K562 (cell line): ENCODE results near the gene ERLEC1. TPM values are rescaled to one million over a fixed set of nuclear protein-coding genes. Genes with fewer than 3 reads are reported as not detected.

Experiments
- DPF2 ChIP-seq: fragments of 450-650 bp; IDR thresholded peaks from 2 replicates; pipeline ENCODE4 v1.6.1; 2016
- FOXA3 ChIP-seq, 2 experiments: fragments of 450-650 bp in 1 of 2; sonication (generic) in 1 of 2; formaldehyde crosslinking; IDR thresholded peaks in 1 of 2; conservative IDR thresholded peaks in 1 of 2; 2 replicates each; pipeline versions ENCODE4 v1.4.0 to v1.8.0; 2020 to 2022; ENCODE audit warnings: mild to moderate bottlenecking in 2 of 2, missing genetic modification reagents in 1 of 2
- HNRNPUL1 ChIP-seq: fragments of 200-400 bp; formaldehyde crosslinking; IDR thresholded peaks from 2 replicates; pipeline ENCODE4 v1.6.1; 2017; ENCODE audit warnings: low read length
- NCOA6 ChIP-seq: fragments of 450-650 bp; IDR thresholded peaks from 2 replicates; pipeline ENCODE4 v1.6.1; 2017; ENCODE audit warnings: mild to moderate bottlenecking
- NR4A1 ChIP-seq, 2 experiments: fragments of 250-450 bp in 1 of 2; fragments of 450-650 bp in 1 of 2; sonication (Bioruptor Pico) in 1 of 2; IDR thresholded peaks; 2 replicates each; pipeline versions ENCODE4 v1.4.0 to v1.6.1; 2016 to 2020; ENCODE audit warnings: mild to moderate bottlenecking in 2 of 2, missing compliant biosample characterization in 1 of 2, missing genetic modification characterization in 1 of 2, moderate library complexity in 1 of 2
- SAFB ChIP-seq: fragments of 200-400 bp; formaldehyde crosslinking; IDR thresholded peaks from 2 replicates; pipeline ENCODE4 v1.6.1; 2017; ENCODE audit warnings: low read depth, low read length, borderline replicate concordance
- XRCC4 ChIP-seq: IDR thresholded peaks from one replicate; pipeline ENCODE4 v1.6.1; 2011; ENCODE audit not compliant: insufficient read depth, insufficient read length; ENCODE audit errors: extremely low read depth
- ZNF23 ChIP-seq: fragments of 250-450 bp; sonication (Bioruptor Pico); IDR thresholded peaks from 2 replicates; pipeline ENCODE4 v1.4.0; 2020; ENCODE audit warnings: mild to moderate bottlenecking
- ZNF57 ChIP-seq: fragments of 450-650 bp; formaldehyde crosslinking; IDR thresholded peaks from 2 replicates; pipeline ENCODE4 v1.4.0; 2020; ENCODE audit warnings: mild to moderate bottlenecking, moderate library complexity
- ZNF717 ChIP-seq: fragments of 250-450 bp; sonication (Bioruptor Pico); IDR thresholded peaks from 2 replicates; pipeline ENCODE4 v1.5.0; 2021
- polyA plus RNA-seq, 8 experiments: library from polyadenylated mRNA; depleted of rRNA in 4 of 8; stranded (reverse) in 5 of 8; unstranded in 3 of 8; fragments of >200 nt; fragmentation: Nextera tagmentation in 2 of 8; fragmentation: Illumina TruSeq in 1 of 8; extraction: Ambion mirVana in 2 of 8; extraction: Trizol in 1 of 8; gene quantifications; 2 replicates each; pipeline versions ENCODE4 v1.2.1 to v1.2.3, GENCODE V29; 2011 to 2014; ENCODE audit warnings: inconsistent platforms in 1 of 8, missing spikeins in 1 of 8
- total RNA-seq, 7 experiments: library from RNA; depleted of rRNA in 6 of 7; stranded (reverse); fragments of >200 nt in 6 of 7; fragmentation: Illumina TruSeq in 2 of 7; extraction: Trizol in 2 of 7; gene quantifications; 2 replicates each; pipeline versions ENCODE4 v1.2.1 to v1.2.3, GENCODE V29; 2011 to 2021; ENCODE audit warnings: low replicate concordance in 1 of 7
- TF ChIP-seq, protein P1 (sequence below), 3 experiments: fragments of 200-800 bp in 1 of 3; fragments of 250-450 bp in 1 of 3; fragments of 450-650 bp in 1 of 3; sonication (Bioruptor Pico) in 1 of 3; sonication (Bioruptor generic) in 1 of 3; formaldehyde crosslinking in 1 of 3; IDR thresholded peaks; 2 replicates each; pipeline versions ENCODE4 v1.6.1 to v1.8.0; 2016 to 2022; ENCODE audit warnings: mild to moderate bottlenecking in 2 of 3, missing genetic modification characterization in 2 of 3, missing compliant biosample characterization in 1 of 3, moderate library complexity in 1 of 3
- TF ChIP-seq, protein P2 (sequence below): fragments of 200-600 bp; sonication (generic); IDR thresholded peaks from one replicate; pipeline ENCODE4 v1.6.1; 2012; ENCODE audit warnings: mild to moderate bottlenecking, low read depth, low read length, inconsistent platforms

Gene ERLEC1
- total and polyA plus RNA-seq, 9 of the 15 experiments (the other 6 are each of a cell fraction or from before 2014, with no cell fraction given): 12.0 to 41.6 (median 30.6) TPM

DNA sequence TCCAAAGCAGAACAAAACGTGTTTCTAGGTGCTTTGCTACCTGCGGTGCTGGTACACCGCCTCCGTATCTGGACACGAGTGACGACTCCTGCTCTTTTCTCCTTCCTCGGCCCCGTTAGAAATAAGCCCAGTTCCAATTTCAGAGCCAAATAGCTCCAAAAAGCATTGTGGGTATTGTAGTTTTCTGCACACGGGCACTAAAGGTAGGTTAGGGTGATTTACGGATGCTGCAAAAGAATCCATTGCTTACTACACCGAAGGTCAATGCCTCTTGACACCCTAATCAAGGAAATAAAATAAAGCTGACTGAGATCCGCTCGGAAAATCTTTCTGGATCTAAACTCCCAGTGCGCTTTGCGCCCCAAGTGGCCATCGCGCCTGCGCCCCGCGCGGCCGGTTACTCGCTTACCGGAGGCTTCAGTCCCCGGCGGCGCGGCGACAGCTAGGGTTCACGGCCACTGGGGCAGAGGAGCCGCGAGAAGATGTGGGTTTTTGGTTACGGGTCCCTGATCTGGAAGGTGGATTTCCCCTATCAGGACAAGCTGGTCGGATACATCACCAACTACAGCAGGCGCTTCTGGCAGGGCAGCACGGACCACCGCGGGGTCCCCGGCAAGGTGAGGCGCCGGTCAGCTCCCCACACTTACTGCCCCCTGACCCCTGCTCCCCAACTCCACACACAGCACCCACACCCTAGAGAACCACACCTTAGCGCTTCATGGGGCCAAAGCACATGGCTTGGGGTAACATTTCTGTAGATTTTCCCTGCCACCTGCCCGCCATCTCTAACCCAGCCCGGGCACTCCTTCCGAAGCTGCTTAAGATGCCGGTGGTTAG, 19.2 kb upstream of the ERLEC1 start, which contains the start of gene CHAC2 (continued):
- TF ChIP-seq, protein P1, sequence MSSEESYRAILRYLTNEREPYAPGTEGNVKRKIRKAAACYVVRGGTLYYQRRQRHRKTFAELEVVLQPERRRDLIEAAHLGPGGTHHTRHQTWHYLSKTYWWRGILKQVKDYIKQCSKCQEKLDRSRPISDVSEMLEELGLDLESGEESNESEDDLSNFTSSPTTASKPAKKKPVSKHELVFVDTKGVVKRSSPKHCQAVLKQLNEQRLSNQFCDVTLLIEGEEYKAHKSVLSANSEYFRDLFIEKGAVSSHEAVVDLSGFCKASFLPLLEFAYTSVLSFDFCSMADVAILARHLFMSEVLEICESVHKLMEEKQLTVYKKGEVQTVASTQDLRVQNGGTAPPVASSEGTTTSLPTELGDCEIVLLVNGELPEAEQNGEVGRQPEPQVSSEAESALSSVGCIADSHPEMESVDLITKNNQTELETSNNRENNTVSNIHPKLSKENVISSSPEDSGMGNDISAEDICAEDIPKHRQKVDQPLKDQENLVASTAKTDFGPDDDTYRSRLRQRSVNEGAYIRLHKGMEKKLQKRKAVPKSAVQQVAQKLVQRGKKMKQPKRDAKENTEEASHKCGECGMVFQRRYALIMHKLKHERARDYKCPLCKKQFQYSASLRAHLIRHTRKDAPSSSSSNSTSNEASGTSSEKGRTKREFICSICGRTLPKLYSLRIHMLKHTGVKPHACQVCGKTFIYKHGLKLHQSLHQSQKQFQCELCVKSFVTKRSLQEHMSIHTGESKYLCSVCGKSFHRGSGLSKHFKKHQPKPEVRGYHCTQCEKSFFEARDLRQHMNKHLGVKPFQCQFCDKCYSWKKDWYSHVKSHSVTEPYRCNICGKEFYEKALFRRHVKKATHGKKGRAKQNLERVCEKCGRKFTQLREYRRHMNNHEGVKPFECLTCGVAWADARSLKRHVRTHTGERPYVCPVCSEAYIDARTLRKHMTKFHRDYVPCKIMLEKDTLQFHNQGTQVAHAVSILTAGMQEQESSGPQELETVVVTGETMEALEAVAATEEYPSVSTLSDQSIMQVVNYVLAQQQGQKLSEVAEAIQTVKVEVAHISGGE (CRISPR knock-in tag; IDR thresholded peaks at IDR 0.05): no peak
- TF ChIP-seq, protein P2, sequence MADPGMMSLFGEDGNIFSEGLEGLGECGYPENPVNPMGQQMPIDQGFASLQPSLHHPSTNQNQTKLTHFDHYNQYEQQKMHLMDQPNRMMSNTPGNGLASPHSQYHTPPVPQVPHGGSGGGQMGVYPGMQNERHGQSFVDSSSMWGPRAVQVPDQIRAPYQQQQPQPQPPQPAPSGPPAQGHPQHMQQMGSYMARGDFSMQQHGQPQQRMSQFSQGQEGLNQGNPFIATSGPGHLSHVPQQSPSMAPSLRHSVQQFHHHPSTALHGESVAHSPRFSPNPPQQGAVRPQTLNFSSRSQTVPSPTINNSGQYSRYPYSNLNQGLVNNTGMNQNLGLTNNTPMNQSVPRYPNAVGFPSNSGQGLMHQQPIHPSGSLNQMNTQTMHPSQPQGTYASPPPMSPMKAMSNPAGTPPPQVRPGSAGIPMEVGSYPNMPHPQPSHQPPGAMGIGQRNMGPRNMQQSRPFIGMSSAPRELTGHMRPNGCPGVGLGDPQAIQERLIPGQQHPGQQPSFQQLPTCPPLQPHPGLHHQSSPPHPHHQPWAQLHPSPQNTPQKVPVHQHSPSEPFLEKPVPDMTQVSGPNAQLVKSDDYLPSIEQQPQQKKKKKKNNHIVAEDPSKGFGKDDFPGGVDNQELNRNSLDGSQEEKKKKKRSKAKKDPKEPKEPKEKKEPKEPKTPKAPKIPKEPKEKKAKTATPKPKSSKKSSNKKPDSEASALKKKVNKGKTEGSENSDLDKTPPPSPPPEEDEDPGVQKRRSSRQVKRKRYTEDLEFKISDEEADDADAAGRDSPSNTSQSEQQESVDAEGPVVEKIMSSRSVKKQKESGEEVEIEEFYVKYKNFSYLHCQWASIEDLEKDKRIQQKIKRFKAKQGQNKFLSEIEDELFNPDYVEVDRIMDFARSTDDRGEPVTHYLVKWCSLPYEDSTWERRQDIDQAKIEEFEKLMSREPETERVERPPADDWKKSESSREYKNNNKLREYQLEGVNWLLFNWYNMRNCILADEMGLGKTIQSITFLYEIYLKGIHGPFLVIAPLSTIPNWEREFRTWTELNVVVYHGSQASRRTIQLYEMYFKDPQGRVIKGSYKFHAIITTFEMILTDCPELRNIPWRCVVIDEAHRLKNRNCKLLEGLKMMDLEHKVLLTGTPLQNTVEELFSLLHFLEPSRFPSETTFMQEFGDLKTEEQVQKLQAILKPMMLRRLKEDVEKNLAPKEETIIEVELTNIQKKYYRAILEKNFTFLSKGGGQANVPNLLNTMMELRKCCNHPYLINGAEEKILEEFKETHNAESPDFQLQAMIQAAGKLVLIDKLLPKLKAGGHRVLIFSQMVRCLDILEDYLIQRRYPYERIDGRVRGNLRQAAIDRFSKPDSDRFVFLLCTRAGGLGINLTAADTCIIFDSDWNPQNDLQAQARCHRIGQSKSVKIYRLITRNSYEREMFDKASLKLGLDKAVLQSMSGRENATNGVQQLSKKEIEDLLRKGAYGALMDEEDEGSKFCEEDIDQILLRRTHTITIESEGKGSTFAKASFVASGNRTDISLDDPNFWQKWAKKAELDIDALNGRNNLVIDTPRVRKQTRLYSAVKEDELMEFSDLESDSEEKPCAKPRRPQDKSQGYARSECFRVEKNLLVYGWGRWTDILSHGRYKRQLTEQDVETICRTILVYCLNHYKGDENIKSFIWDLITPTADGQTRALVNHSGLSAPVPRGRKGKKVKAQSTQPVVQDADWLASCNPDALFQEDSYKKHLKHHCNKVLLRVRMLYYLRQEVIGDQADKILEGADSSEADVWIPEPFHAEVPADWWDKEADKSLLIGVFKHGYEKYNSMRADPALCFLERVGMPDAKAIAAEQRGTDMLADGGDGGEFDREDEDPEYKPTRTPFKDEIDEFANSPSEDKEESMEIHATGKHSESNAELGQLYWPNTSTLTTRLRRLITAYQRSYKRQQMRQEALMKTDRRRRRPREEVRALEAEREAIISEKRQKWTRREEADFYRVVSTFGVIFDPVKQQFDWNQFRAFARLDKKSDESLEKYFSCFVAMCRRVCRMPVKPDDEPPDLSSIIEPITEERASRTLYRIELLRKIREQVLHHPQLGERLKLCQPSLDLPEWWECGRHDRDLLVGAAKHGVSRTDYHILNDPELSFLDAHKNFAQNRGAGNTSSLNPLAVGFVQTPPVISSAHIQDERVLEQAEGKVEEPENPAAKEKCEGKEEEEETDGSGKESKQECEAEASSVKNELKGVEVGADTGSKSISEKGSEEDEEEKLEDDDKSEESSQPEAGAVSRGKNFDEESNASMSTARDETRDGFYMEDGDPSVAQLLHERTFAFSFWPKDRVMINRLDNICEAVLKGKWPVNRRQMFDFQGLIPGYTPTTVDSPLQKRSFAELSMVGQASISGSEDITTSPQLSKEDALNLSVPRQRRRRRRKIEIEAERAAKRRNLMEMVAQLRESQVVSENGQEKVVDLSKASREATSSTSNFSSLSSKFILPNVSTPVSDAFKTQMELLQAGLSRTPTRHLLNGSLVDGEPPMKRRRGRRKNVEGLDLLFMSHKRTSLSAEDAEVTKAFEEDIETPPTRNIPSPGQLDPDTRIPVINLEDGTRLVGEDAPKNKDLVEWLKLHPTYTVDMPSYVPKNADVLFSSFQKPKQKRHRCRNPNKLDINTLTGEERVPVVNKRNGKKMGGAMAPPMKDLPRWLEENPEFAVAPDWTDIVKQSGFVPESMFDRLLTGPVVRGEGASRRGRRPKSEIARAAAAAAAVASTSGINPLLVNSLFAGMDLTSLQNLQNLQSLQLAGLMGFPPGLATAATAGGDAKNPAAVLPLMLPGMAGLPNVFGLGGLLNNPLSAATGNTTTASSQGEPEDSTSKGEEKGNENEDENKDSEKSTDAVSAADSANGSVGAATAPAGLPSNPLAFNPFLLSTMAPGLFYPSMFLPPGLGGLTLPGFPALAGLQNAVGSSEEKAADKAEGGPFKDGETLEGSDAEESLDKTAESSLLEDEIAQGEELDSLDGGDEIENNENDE: no peak
- TF ChIP-seq DPF2 (no peak), ZNF57 (CRISPR knock-in tag) (no peak), HNRNPUL1 (no peak), NCOA6 (no peak), ZNF717 (CRISPR knock-in tag) (no peak), XRCC4 (no peak), FOXA3 (CRISPR knock-in tag; conservative IDR thresholded peaks at IDR 0.05 in 1 of 2, IDR thresholded peaks at IDR 0.05 in 1 of 2) (0 out of 4 replicates have a peak, but pooled peaks of 1 of the 2 experiments have one; percentile 19), ZNF23 (no peak), NR4A1 (CRISPR knock-in tag; IDR thresholded peaks at IDR 0.05) (no peak), NR4A1 (tag; IDR thresholded peaks at IDR 0.05) (no peak), SAFB (no peak)
